GM12878 (cell line): ENCODE results near the gene AFAP1. TPM values are rescaled to one million over a fixed set of nuclear protein-coding genes. Genes with fewer than 3 reads are reported as not detected.

Source experiments
- ATAC-seq: fragments of 200-7000 bp; cut with Tn5 transposase; 3 replicates; pipeline ENCODE4 v1.9.1; 2020; ENCODE audit warnings: mild to moderate bottlenecking, moderate library complexity
- BruUV-seq: library from RNA; stranded (reverse); fragments of 400-500 nt; replicated peaks from 2 replicates; lab custom pipeline; 2021; lab: Mats Ljungman, UMichigan
- CTCF ChIA-PET: fragments of 300-600 bp; sonication (Branson Sonifier 250); formaldehyde crosslinking; extraction: SDS; loops from one replicate; lab custom pipeline; 2021; ENCODE audit warnings: inconsistent platforms; lab: Yijun Ruan, JAX
- POLR2A ChIA-PET: fragments of 350-600 bp; formaldehyde crosslinking; extraction: SDS; loops from one replicate; lab custom pipeline; 2021; ENCODE audit warnings: inconsistent platforms; lab: Charles Lee
- RAD21 ChIA-PET: fragments of 300-600 bp; sonication (Branson Sonifier 250); formaldehyde crosslinking; loops from one replicate; lab custom pipeline; 2023; ENCODE audit warnings: antibody characterized with exemption; ENCODE audit not compliant: unreplicated experiment; lab: Charles Lee
- SMC1A ChIA-PET: fragments of 300-600 bp; sonication (Branson Sonifier 250); formaldehyde crosslinking; loops from one replicate; lab custom pipeline; 2023; ENCODE audit not compliant: unreplicated experiment, uncharacterized antibody; lab: Charles Lee
- DNase-seq: peaks from one replicate; pipeline ENCODE4 v3.0.0-alpha.2; 2011; ENCODE audit warnings: low read depth, low spot score
- FAIRE-seq: peaks from 3 replicates; lab custom pipeline; 2011; peaks lifted over from hg19 to GRCh38; lab: Jason Lieb, UNC
- H2AFZ ChIP-seq: 2 replicates; pipeline ENCODE4 v1.6.0; 2011; ENCODE audit warnings: low read depth, low read length, control low read depth; ENCODE audit not compliant: control insufficient read depth
- H3K27ac ChIP-seq: 2 replicates; pipeline ENCODE4 v1.5.1; 2011; ENCODE audit warnings: control low read depth; ENCODE audit not compliant: control insufficient read depth, insufficient read depth
- H3K27me3 ChIP-seq, 2 experiments: replicated peaks in 1 of 2; 2 replicates each; pipeline versions ENCODE4 v1.6.0 to v1.6.1; 2011; ENCODE audit warnings: low read length in 1 of 2; ENCODE audit not compliant: control insufficient read depth in 2 of 2, insufficient read depth in 2 of 2
- H3K36me3 ChIP-seq, 2 experiments: 2 replicates each; pipeline ENCODE4 v1.5.1; 2011; ENCODE audit warnings: low read length in 1 of 2; ENCODE audit not compliant: control insufficient read depth in 2 of 2, insufficient read depth in 2 of 2
- H3K4me1 ChIP-seq: 2 replicates; pipeline ENCODE4 v1.6.1; 2011; ENCODE audit warnings: mild to moderate bottlenecking, low read length, moderate library complexity, mixed read lengths; ENCODE audit not compliant: control insufficient read depth, insufficient read depth
- H3K4me2 ChIP-seq: 2 replicates; pipeline ENCODE4 v1.6.0; 2011; ENCODE audit warnings: control low read depth; ENCODE audit not compliant: control insufficient read depth, insufficient read depth
- H3K4me3 ChIP-seq: fragments of 200-600 bp; sonication (generic); 2 replicates; pipeline ENCODE4 v1.5.1; 2016
- H3K79me2 ChIP-seq: 2 replicates; pipeline ENCODE4 v1.6.0; 2011; ENCODE audit warnings: low read length; ENCODE audit not compliant: control insufficient read depth, insufficient read depth
- H3K9ac ChIP-seq: 2 replicates; pipeline ENCODE4 v1.8.0; 2011; ENCODE audit warnings: low read length, control low read depth, mixed read lengths; ENCODE audit not compliant: control insufficient read depth, insufficient read depth
- H3K9me3 ChIP-seq: replicated peaks from 3 replicates; pipeline ENCODE4 v1.5.1; 2011; ENCODE audit warnings: mild to moderate bottlenecking, low read length; ENCODE audit not compliant: control insufficient read depth, insufficient read depth
- H4K20me1 ChIP-seq: 2 replicates; pipeline ENCODE4 v1.6.0; 2011; ENCODE audit not compliant: control insufficient read depth, insufficient read depth
- ATF3 ChIP-seq: IDR thresholded peaks from 2 replicates; pipeline ENCODE4 v1.6.1; 2011; ENCODE audit warnings: low read depth, mild to moderate bottlenecking, low read length, moderate library complexity, borderline replicate concordance; ENCODE audit errors: extremely low read depth
- BHLHE40 ChIP-seq, 2 experiments: fragments of 450-650 bp in 1 of 2; IDR thresholded peaks; 2 replicates each; pipeline ENCODE4 v1.6.1; 2011 to 2017; ENCODE audit warnings: low read depth in 2 of 2, borderline replicate concordance in 1 of 2, improper control_type of control experiment in 1 of 2, low read length in 1 of 2, mild to moderate bottlenecking in 1 of 2
- CEBPB ChIP-seq, 2 experiments: fragments of 150-350 bp in 1 of 2; IDR thresholded peaks; 2 replicates each; pipeline ENCODE4 v1.6.1; 2012 to 2014; ENCODE audit warnings: low read depth in 2 of 2, low read length in 2 of 2, borderline replicate concordance in 1 of 2, inconsistent platforms in 1 of 2
- CTCF ChIP-seq, 3 experiments: IDR thresholded peaks in 2 of 3; conservative IDR thresholded peaks in 1 of 3; 2 replicates each; pipeline ENCODE4 v1.5.1; 2011; ENCODE audit warnings: low read depth in 3 of 3, low read length in 3 of 3, mild to moderate bottlenecking in 3 of 3, control low read depth in 2 of 3, moderate library complexity in 2 of 3, inconsistent platforms in 1 of 3, mixed read lengths in 1 of 3; ENCODE audit not compliant: control insufficient read depth in 2 of 3, insufficient read depth in 1 of 3; ENCODE audit errors: extremely low read depth in 1 of 3
- IKZF1 ChIP-seq: fragments of 450-650 bp; conservative IDR thresholded peaks from 2 replicates; pipeline ENCODE4 v1.6.1; 2017; ENCODE audit warnings: antibody characterized with exemption, mild to moderate bottlenecking
- LARP7 ChIP-seq: fragments of 450-650 bp; IDR thresholded peaks from 2 replicates; pipeline ENCODE4 v1.6.1; 2017; ENCODE audit warnings: mild to moderate bottlenecking
- NFYB ChIP-seq: IDR thresholded peaks from 2 replicates; pipeline ENCODE4 v1.6.1; 2011; ENCODE audit warnings: low read depth, mild to moderate bottlenecking, low read length, improper control_type of control experiment, moderate library complexity; ENCODE audit not compliant: insufficient read depth
- POLR2AphosphoS2 ChIP-seq: IDR thresholded peaks from 2 replicates; pipeline ENCODE4 v1.6.1; 2011; ENCODE audit warnings: low read depth, mild to moderate bottlenecking, low read length, improper control_type of control experiment, moderate library complexity
- SREBF1 ChIP-seq: IDR thresholded peaks from 2 replicates; pipeline ENCODE4 v1.6.1; 2012; ENCODE audit warnings: mild to moderate bottlenecking, low read length
- SRF ChIP-seq, 2 experiments: IDR thresholded peaks; 2 replicates each; pipeline ENCODE4 v1.6.1; 2011; ENCODE audit warnings: low read depth in 2 of 2, low read length in 2 of 2, mild to moderate bottlenecking in 1 of 2, moderate library complexity in 1 of 2
- TAF1 ChIP-seq: IDR thresholded peaks from 2 replicates; pipeline ENCODE4 v1.6.1; 2011; ENCODE audit warnings: mild to moderate bottlenecking, low read depth, low read length, borderline replicate concordance
- TCF12 ChIP-seq: IDR thresholded peaks from 2 replicates; pipeline ENCODE4 v1.6.1; 2011; ENCODE audit warnings: low read depth, mild to moderate bottlenecking, low read length
- ZBTB33 ChIP-seq: fragments of 450-650 bp; IDR thresholded peaks from 2 replicates; pipeline ENCODE4 v1.6.1; 2017; ENCODE audit warnings: mild to moderate bottlenecking
- WGBS: methylation state at CpG from one replicate; pipeline ENCODE4 v1.1.6; 2016; ENCODE audit warnings: low lambda C conversion rate; ENCODE audit not compliant: insufficient replicate concordance, insufficient coverage; ENCODE audit errors: missing lambda C conversion rate; 5-methylcytosine and 5-hydroxymethylcytosine counted together
- in situ Hi-C: fragments of 300-500 bp; cut with MboI; formaldehyde crosslinking; loops from 9 replicates; pipeline ENCODE4 v1.14.3; 2018; ENCODE audit warnings: mixed read lengths
- intact Hi-C: fragments of 100-400 bp; cut with micrococcal nuclease; formaldehyde crosslinking; loops from one replicate; pipeline ENCODE4 v1.14.2; 2022; ENCODE audit not compliant: unreplicated experiment
- polyA plus RNA-seq, 11 experiments: library from polyadenylated mRNA; depleted of rRNA in 4 of 11; unstranded in 6 of 11; stranded (reverse) in 5 of 11; fragments of >200 nt; fragmentation: Nextera tagmentation in 4 of 11; fragmentation: Illumina TruSeq in 1 of 11; extraction: Ambion mirVana in 4 of 11; extraction: Trizol in 1 of 11; gene quantifications; 1 replicate in 1 of 11; 2 replicates in 10 of 11; pipeline versions ENCODE4 v1.2.1 to v1.2.3, GENCODE V29; 2011 to 2016; ENCODE audit warnings: inconsistent platforms in 2 of 11, missing spikeins in 2 of 11, low read depth in 1 of 11
- total RNA-seq, 4 experiments: library from RNA; depleted of rRNA in 3 of 4; stranded (reverse); fragments of >200 nt in 3 of 4; fragmentation: Illumina TruSeq in 1 of 4; extraction: Trizol in 1 of 4; gene quantifications; 2 replicates each; pipeline versions ENCODE4 v1.2.1 to v1.2.3, GENCODE V29; 2013 to 2021
- TF ChIP-seq, protein P1 (sequence below): fragments of 450-650 bp; IDR thresholded peaks from 2 replicates; pipeline ENCODE4 v1.6.1; 2017; ENCODE audit warnings: low read depth, mild to moderate bottlenecking, moderate library complexity

Gene AFAP1
- total and polyA plus RNA-seq, 10 of the 15 experiments (the other 5 are each of a cell fraction or from before 2014, with no cell fraction given), result 0.02 to 0.23 (median 0.09) TPM; not detected in 1

DNA sequence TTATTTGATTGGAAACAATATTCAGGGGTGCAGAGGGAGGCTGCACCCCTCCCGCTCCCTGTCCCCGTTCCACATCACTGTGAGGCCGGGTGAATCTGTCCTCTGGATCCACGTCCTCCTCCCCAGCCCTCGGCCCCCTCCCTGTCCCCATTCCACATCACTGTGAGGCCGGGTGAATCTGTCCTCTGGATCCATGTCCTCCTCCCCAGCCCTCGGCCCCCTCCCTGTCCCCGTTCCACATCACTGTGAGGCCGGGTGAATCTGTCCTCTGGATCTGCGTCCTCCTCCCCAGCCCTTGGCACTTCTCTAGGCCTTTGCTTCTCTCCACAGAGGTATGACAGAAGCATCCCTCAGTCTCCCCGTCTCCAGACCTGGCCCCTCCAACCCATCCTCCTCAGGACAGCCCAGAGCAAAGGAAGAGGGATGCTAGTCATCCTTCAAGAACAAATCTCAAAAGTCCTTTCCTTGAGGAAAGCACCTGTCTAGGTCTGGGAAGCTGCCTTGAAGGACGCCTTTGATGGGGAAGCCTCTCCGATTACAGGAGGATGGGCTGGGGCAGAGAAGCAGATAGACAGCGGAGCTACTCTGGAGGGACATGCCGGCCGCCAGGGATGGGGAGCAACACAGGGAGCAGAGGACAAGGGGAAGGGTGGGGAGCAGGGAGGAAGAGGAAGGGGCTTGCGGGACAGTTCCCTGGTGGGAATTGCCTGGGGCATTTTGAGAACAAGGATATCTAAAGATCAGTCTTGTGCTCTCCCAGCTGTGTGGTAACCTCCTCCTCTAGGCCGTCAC lies 10.8 kb upstream of the AFAP1 start (continued):
- TF ChIP-seq CEBPB (IDR thresholded peaks at IDR 0.05; ENCODE audit: borderline replicate concordance in 1 of 2, low read depth in 2 of 2, low read length in 2 of 2) (no peak), CTCF (IDR thresholded peaks at IDR 0.05 in 2 of 3, conservative IDR thresholded peaks at IDR 0.05 in 1 of 3; ENCODE audit: control insufficient read depth in 2 of 3, extremely low read depth in 1 of 3, insufficient read depth in 1 of 3, low read depth in 3 of 3, low read length in 3 of 3) (no peak), IKZF1 (no peak)
- TF ChIP-seq, protein P1, sequence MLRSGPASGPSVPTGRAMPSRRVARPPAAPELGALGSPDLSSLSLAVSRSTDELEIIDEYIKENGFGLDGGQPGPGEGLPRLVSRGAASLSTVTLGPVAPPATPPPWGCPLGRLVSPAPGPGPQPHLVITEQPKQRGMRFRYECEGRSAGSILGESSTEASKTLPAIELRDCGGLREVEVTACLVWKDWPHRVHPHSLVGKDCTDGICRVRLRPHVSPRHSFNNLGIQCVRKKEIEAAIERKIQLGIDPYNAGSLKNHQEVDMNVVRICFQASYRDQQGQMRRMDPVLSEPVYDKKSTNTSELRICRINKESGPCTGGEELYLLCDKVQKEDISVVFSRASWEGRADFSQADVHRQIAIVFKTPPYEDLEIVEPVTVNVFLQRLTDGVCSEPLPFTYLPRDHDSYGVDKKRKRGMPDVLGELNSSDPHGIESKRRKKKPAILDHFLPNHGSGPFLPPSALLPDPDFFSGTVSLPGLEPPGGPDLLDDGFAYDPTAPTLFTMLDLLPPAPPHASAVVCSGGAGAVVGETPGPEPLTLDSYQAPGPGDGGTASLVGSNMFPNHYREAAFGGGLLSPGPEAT, result no peak
- TF ChIP-seq, all 136 proteins: peak for 0

- POLR2A ChIA-PET, result no interaction called here
- ATAC-seq, result no peak
- DNase-seq, result no peak
- TF ChIP-seq TAF1, result no peak
- TF ChIP-seq BHLHE40 (IDR thresholded peaks at IDR 0.05; ENCODE audit: borderline replicate concordance in 1 of 2, low read depth in 2 of 2, low read length in 1 of 2), result no peak
- no peak for TF ChIP-seq LARP7
- no peak for TF ChIP-seq NFYB
- TF ChIP-seq POLR2AphosphoS2, result no peak
- no peak for TF ChIP-seq TCF12
- no peak for TF ChIP-seq SRF (IDR thresholded peaks at IDR 0.05; ENCODE audit: low read depth in 2 of 2, low read length in 2 of 2)
- TF ChIP-seq ATF3, result no peak
- TF ChIP-seq SREBF1, result no peak
- TF ChIP-seq ZBTB33, result no peak
Observed at GRCh38 chr4:7949759-7950158, 10.1 kb upstream of the AFAP1 start.

More at GRCh38 chr4:7949759-7950158, 10.1 kb upstream of the AFAP1 start:
- no peaks in the 10 kb centered on the region for H3K79me2 ChIP-seq
- H3K27me3 ChIP-seq, result no peaks in the 10 kb centered on the region
- in situ Hi-C loops (no loop called here), intact Hi-C loops (no loop called here)
- H3K9me3 ChIP-seq, result peaks cover 2% of the 10 kb centered on the region; the same call in 2 of the 3 replicates
- 3% methylated on average over 4 of the region's 4 CpGs for WGBS
- no peaks in the 10 kb centered on the region for H3K4me1 ChIP-seq
- H3K4me2 ChIP-seq, result no peak overlapping the region
- no peaks in the 10 kb centered on the region for H3K36me3 ChIP-seq
- SMC1A ChIA-PET, result no interaction called here
- H3K27ac ChIP-seq, result no peak overlapping the region
- CTCF ChIA-PET, result no interaction called here
- H2AFZ ChIP-seq, result no peak overlapping the region
- no peak overlapping the region for H3K4me3 ChIP-seq
- H3K9ac ChIP-seq, result no peak overlapping the region
- no peak for FAIRE-seq
- BruUV-seq, result no TSS peak
- RAD21 ChIA-PET, result no interaction called here
- no peaks in the 10 kb centered on the region for H4K20me1 ChIP-seq
